Liver (tissue), 9 donors: ENCODE measurements around the gene USP2. TPM values are rescaled to one million over a fixed set of nuclear protein-coding genes. Genes with fewer than 3 reads are reported as not detected.

ENCODE experiments used
- DNase-seq: peaks from one replicate; pipeline ENCODE4 v3.0.0-alpha.2; 2017; ENCODE audit warnings: low spot score
- H3K27ac ChIP-seq, 2 donors: one replicate each; pipeline ENCODE4 v1.7.0; 2013; ENCODE audit warnings: inconsistent platforms in 2 of 2, low read length in 2 of 2, control low read depth in 1 of 2, low read depth in 1 of 2, mild to moderate bottlenecking in 1 of 2
- H3K27me3 ChIP-seq, 4 donors: one replicate each; pipeline versions ENCODE4 v1.6.1 to v1.7.0; 2013; ENCODE audit warnings: low read length in 3 of 4, inconsistent platforms in 1 of 4, mild to moderate bottlenecking in 1 of 4, moderate library complexity in 1 of 4; ENCODE audit not compliant: control insufficient read depth in 4 of 4, insufficient read depth in 4 of 4
- H3K36me3 ChIP-seq, 4 donors: one replicate each; pipeline versions ENCODE4 v1.6.1 to v1.7.0; 2013; ENCODE audit warnings: low read length in 3 of 4, mild to moderate bottlenecking in 3 of 4, low read depth in 1 of 4, moderate library complexity in 1 of 4; ENCODE audit not compliant: control insufficient read depth in 4 of 4, insufficient read depth in 3 of 4
- H3K4me1 ChIP-seq, 4 donors: one replicate each; pipeline versions ENCODE4 v1.6.1 to v1.7.0; 2013; ENCODE audit warnings: low read length in 3 of 4, mild to moderate bottlenecking in 3 of 4, moderate library complexity in 1 of 4; ENCODE audit not compliant: control insufficient read depth in 4 of 4, insufficient read depth in 4 of 4
- H3K4me3 ChIP-seq, 3 donors: one replicate each; pipeline versions ENCODE4 v1.6.1 to v1.7.0; 2013; ENCODE audit warnings: low read length in 3 of 3, control low read depth in 1 of 3, low read depth in 1 of 3, mild to moderate bottlenecking in 1 of 3
- H3K9ac ChIP-seq, 2 donors: one replicate each; pipeline ENCODE4 v1.7.0; 2013; ENCODE audit warnings: low read length in 2 of 2, mild to moderate bottlenecking in 2 of 2, moderate library complexity in 2 of 2, control low read depth in 1 of 2, low read depth in 1 of 2
- H3K9me3 ChIP-seq, 4 donors: one replicate each; pipeline versions ENCODE4 v1.6.1 to v1.7.0; 2013; ENCODE audit warnings: low read length in 3 of 4; ENCODE audit not compliant: control insufficient read depth in 4 of 4
- EGR1 ChIP-seq, 2 donors: IDR thresholded peaks; 2 replicates each; pipeline ENCODE4 v1.6.1; 2016 to 2018; ENCODE audit warnings: antibody characterized with exemption in 2 of 2, low read depth in 2 of 2
- FOXA1 ChIP-seq: IDR thresholded peaks from 2 replicates; pipeline ENCODE4 v1.6.1; 2016; ENCODE audit warnings: antibody characterized with exemption
- FOXA2 ChIP-seq: IDR thresholded peaks from 2 replicates; pipeline ENCODE4 v1.6.1; 2016; ENCODE audit warnings: antibody characterized with exemption
- GABPA ChIP-seq, 2 donors: IDR thresholded peaks in 1 of 2; conservative IDR thresholded peaks in 1 of 2; 2 replicates each; pipeline ENCODE4 v1.6.1; 2016; ENCODE audit warnings: antibody characterized with exemption in 2 of 2, mild to moderate bottlenecking in 1 of 2, moderate library complexity in 1 of 2
- HNF4A ChIP-seq, 2 donors: conservative IDR thresholded peaks; 2 replicates each; pipeline ENCODE4 v1.6.1; 2016; ENCODE audit warnings: antibody characterized with exemption in 2 of 2, mild to moderate bottlenecking in 2 of 2
- HNF4G ChIP-seq: IDR thresholded peaks from 2 replicates; pipeline ENCODE4 v1.6.1; 2016; ENCODE audit warnings: antibody characterized with exemption
- JUND ChIP-seq, 2 donors: IDR thresholded peaks; 2 replicates each; pipeline ENCODE4 v1.6.1; 2016; ENCODE audit warnings: antibody characterized with exemption in 2 of 2
- NR2F2 ChIP-seq: IDR thresholded peaks from 2 replicates; pipeline ENCODE4 v1.6.1; 2016; ENCODE audit warnings: antibody characterized with exemption
- RAD21 ChIP-seq, 2 donors: IDR thresholded peaks; 2 replicates each; pipeline ENCODE4 v1.6.1; 2016; ENCODE audit warnings: antibody characterized with exemption in 2 of 2, mild to moderate bottlenecking in 2 of 2
- RXRA ChIP-seq, 2 donors: IDR thresholded peaks; 2 replicates each; pipeline ENCODE4 v1.6.1; 2017 to 2018; ENCODE audit warnings: antibody characterized with exemption in 2 of 2, mild to moderate bottlenecking in 1 of 2
- SP1 ChIP-seq: IDR thresholded peaks from 2 replicates; pipeline ENCODE4 v1.6.1; 2018; ENCODE audit warnings: antibody characterized with exemption, mild to moderate bottlenecking
- TAF1 ChIP-seq: conservative IDR thresholded peaks from 2 replicates; pipeline ENCODE4 v1.6.1; 2016; ENCODE audit warnings: antibody characterized with exemption, mild to moderate bottlenecking
- YY1 ChIP-seq: IDR thresholded peaks from 2 replicates; pipeline ENCODE4 v1.6.1; 2016; ENCODE audit warnings: antibody characterized with exemption, mild to moderate bottlenecking
- WGBS: extraction: QIAGEN DNeasy Blood & Tissue Kit; methylation state at CpG from one replicate; pipeline ENCODE4 v1.1.7; 2013; 5-methylcytosine and 5-hydroxymethylcytosine counted together
- polyA plus RNA-seq, 2 donors: library from polyadenylated mRNA; stranded (reverse) in 1 of 2; unstranded in 1 of 2; fragments of 200-250 nt in 1 of 2; fragments of >200 nt in 1 of 2; fragmentation: Nextera tagmentation in 1 of 2; extraction: Ambion mirVana in 1 of 2; gene quantifications; one replicate each; pipeline versions ENCODE4 v1.2.1 to v1.2.3, GENCODE V29; 2013 to 2015
- total RNA-seq, 2 donors: library from RNA; depleted of rRNA; stranded (reverse); fragments of >200 nt; gene quantifications; one replicate each; pipeline ENCODE4 v1.2.3, GENCODE V29; 2014
- TF ChIP-seq, protein P1 (sequence below): IDR thresholded peaks from 2 replicates; pipeline ENCODE4 v1.6.1; 2016; ENCODE audit warnings: antibody characterized with exemption, mild to moderate bottlenecking
- TF ChIP-seq, protein P2 (sequence below): fragments of 150-350 bp; IDR thresholded peaks from 2 replicates; pipeline ENCODE4 v1.5.1; 2017; ENCODE audit warnings: improper control_type of control experiment, low read depth, low read length; ENCODE audit not compliant: missing input control
- TF ChIP-seq, protein P3 (sequence below): IDR thresholded peaks from 2 replicates; pipeline ENCODE4 v1.6.1; 2016; ENCODE audit warnings: antibody characterized with exemption
- TF ChIP-seq, protein P4 (sequence below): IDR thresholded peaks from 2 replicates; pipeline ENCODE4 v1.6.1; 2016; ENCODE audit warnings: antibody characterized with exemption
- TF ChIP-seq, protein P5 (sequence below): IDR thresholded peaks from 2 replicates; pipeline ENCODE4 v1.6.1; 2016; ENCODE audit warnings: antibody characterized with exemption
- donor health status: healthy.
- donor health status: healthy.
- donor health status: healthy.
- donor health status: healthy.
- donor health status: healthy.

USP2 gene
- total and polyA plus RNA-seq, 4 donors: 0.65 to 4.4 (median 2.1) TPM

DNA sequence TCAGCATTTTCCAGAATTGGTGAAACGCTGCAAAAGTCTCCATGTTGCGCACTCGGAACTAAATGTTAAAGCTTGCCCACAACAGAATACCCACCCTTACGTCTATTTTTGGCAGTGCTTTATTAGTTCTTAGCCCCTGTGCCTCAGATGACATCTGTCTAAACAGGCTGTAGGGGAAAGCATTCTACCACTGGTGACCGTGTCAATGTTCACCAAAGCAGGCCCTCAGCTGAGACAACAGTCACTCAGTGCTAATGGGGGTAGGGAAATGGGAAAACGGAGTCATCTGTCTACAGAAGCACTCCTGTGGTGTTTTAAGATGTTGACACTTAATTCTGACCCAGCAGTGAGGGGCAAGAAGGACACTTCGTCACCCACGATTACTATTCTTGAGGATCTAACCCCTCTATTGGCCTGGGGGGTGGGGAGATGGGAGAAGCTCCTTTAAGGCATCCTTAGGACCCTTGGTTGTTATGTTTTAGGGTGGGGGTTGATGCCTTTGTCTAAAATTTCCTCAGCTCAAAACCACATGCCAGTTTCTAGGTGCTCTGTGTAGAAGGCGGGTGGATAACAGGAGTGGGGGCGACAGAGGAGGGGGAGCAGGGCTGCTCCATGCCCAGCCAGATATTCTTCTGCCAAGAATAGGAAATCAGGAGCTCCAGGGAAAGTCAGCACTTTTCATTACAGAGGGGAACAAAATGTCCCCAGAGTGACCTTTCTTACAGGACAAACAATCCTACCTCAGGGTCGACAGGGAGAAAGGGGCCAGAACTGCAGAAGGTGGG lies 19.4 kb downstream of the USP2 start:
- no peaks in the 10 kb centered on the region for H3K9me3 ChIP-seq
- H3K4me3 ChIP-seq: peak overlapping the region in 2 of 3 donors; percentile 58 to 73
- H3K4me1 ChIP-seq: peaks cover 15 to 59% (median 44%) of the 10 kb centered on the region in 4 donors
- TF ChIP-seq TAF1: no peak
- TF ChIP-seq RXRA (IDR thresholded peaks at IDR 0.05): peak in 1 of 2 donors; percentile 31
- H3K27ac ChIP-seq: peak overlapping the region; percentile 57 to 80
- DNase-seq: no peak
- WGBS: 66% methylated on average over 11 of the region's 11 CpGs
- peak overlapping the region; percentile 5 to 40 for H3K9ac ChIP-seq
- no peaks in the 10 kb centered on the region for H3K27me3 ChIP-seq
- H3K36me3 ChIP-seq: peaks cover 0 to 19% (median 11%) of the 10 kb centered on the region in 4 donors

DNA sequence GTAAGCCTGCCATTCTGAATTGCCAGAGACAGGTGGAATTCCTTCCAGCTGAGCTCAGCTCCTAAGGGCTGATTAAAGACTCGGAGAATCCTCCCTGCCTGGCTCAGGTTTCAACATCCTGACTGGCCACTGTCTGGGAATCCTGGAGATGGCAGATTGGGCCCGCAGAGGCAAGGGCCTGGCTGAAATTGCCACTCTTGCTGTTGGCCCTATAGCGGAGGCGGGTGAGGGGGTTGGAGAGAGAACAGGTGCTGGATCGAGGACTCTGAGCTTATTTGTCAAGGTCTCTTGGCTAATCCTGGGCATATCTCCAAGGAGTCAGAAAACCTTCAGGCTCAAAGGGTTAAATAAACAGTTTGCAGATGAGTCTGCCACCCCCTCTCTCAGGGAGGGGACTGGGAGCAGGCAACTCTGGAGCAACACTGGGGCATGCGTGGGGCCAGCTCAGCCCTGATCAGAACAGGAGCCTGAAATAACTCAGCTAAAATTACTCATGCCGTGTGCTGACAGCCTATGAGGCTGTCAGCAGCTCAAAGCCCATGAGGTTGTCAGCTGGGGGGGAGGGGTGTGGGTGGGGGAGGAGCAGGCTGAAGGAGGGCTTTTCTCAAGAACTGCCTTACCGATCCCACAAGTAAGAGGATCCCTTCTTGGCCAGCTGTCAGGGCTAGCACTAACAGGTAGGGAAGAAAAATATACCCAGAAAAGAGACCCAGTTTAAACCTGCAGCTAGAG lies 20.3 kb downstream of the USP2 start:
- WGBS: 20% methylated on average over 8 of the region's 8 CpGs
- Histone ChIP-seq H3K4me3 (peak overlapping the region in 1 of 3 donors; percentile 10), H3K36me3 (peaks cover 0 to 19% (median 11%) of the 10 kb centered on the region in 4 donors), H3K27me3 (no peaks in the 10 kb centered on the region), H3K4me1 (peaks cover 15 to 55% (median 37%) of the 10 kb centered on the region in 4 donors), H3K9me3 (no peaks in the 10 kb centered on the region), H3K9ac (peak overlapping the region; percentile 5 to 40), H3K27ac (peak overlapping the region; percentile 57 to 59)
- no peak for DNase-seq
- TF ChIP-seq, protein P1, sequence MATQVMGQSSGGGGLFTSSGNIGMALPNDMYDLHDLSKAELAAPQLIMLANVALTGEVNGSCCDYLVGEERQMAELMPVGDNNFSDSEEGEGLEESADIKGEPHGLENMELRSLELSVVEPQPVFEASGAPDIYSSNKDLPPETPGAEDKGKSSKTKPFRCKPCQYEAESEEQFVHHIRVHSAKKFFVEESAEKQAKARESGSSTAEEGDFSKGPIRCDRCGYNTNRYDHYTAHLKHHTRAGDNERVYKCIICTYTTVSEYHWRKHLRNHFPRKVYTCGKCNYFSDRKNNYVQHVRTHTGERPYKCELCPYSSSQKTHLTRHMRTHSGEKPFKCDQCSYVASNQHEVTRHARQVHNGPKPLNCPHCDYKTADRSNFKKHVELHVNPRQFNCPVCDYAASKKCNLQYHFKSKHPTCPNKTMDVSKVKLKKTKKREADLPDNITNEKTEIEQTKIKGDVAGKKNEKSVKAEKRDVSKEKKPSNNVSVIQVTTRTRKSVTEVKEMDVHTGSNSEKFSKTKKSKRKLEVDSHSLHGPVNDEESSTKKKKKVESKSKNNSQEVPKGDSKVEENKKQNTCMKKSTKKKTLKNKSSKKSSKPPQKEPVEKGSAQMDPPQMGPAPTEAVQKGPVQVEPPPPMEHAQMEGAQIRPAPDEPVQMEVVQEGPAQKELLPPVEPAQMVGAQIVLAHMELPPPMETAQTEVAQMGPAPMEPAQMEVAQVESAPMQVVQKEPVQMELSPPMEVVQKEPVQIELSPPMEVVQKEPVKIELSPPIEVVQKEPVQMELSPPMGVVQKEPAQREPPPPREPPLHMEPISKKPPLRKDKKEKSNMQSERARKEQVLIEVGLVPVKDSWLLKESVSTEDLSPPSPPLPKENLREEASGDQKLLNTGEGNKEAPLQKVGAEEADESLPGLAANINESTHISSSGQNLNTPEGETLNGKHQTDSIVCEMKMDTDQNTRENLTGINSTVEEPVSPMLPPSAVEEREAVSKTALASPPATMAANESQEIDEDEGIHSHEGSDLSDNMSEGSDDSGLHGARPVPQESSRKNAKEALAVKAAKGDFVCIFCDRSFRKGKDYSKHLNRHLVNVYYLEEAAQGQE: peak; percentile 58
- TF ChIP-seq, protein P2, sequence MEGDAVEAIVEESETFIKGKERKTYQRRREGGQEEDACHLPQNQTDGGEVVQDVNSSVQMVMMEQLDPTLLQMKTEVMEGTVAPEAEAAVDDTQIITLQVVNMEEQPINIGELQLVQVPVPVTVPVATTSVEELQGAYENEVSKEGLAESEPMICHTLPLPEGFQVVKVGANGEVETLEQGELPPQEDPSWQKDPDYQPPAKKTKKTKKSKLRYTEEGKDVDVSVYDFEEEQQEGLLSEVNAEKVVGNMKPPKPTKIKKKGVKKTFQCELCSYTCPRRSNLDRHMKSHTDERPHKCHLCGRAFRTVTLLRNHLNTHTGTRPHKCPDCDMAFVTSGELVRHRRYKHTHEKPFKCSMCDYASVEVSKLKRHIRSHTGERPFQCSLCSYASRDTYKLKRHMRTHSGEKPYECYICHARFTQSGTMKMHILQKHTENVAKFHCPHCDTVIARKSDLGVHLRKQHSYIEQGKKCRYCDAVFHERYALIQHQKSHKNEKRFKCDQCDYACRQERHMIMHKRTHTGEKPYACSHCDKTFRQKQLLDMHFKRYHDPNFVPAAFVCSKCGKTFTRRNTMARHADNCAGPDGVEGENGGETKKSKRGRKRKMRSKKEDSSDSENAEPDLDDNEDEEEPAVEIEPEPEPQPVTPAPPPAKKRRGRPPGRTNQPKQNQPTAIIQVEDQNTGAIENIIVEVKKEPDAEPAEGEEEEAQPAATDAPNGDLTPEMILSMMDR: no peak
- TF ChIP-seq, protein P3, sequence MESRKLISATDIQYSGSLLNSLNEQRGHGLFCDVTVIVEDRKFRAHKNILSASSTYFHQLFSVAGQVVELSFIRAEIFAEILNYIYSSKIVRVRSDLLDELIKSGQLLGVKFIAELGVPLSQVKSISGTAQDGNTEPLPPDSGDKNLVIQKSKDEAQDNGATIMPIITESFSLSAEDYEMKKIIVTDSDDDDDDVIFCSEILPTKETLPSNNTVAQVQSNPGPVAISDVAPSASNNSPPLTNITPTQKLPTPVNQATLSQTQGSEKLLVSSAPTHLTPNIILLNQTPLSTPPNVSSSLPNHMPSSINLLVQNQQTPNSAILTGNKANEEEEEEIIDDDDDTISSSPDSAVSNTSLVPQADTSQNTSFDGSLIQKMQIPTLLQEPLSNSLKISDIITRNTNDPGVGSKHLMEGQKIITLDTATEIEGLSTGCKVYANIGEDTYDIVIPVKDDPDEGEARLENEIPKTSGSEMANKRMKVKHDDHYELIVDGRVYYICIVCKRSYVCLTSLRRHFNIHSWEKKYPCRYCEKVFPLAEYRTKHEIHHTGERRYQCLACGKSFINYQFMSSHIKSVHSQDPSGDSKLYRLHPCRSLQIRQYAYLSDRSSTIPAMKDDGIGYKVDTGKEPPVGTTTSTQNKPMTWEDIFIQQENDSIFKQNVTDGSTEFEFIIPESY: peak; percentile 70
- TF ChIP-seq YY1: no peak
- peak; percentile 83 to 93 for TF ChIP-seq RXRA (IDR thresholded peaks at IDR 0.05)
- TF ChIP-seq JUND (IDR thresholded peaks at IDR 0.05): peak; percentile 47 to 84
- TF ChIP-seq HNF4G: peak; percentile 68
- peak; percentile 40 to 43 for TF ChIP-seq RAD21 (IDR thresholded peaks at IDR 0.05)
- peak; percentile 47 for TF ChIP-seq FOXA2
- TF ChIP-seq NR2F2: peak; percentile 28
- peak in 1 of 2 donors; percentile 54 for TF ChIP-seq GABPA (IDR thresholded peaks at IDR 0.05 in 1 of 2, conservative IDR thresholded peaks at IDR 0.05 in 1 of 2)
- TF ChIP-seq, protein P4, sequence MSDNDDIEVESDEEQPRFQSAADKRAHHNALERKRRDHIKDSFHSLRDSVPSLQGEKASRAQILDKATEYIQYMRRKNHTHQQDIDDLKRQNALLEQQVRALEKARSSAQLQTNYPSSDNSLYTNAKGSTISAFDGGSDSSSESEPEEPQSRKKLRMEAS: peak; percentile 84
- TF ChIP-seq, protein P5, sequence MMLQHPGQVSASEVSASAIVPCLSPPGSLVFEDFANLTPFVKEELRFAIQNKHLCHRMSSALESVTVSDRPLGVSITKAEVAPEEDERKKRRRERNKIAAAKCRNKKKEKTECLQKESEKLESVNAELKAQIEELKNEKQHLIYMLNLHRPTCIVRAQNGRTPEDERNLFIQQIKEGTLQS: no peak
- peak; percentile 73 to 80 for TF ChIP-seq EGR1 (IDR thresholded peaks at IDR 0.05; ENCODE audit: low read depth in 2 of 2)
- TF ChIP-seq HNF4A (conservative IDR thresholded peaks at IDR 0.05): peak; percentile 73 to 83
- no peak for TF ChIP-seq TAF1
- TF ChIP-seq FOXA1: peak; percentile 72
- peak; percentile 83 for TF ChIP-seq SP1
